ENCODE results near the gene NDUFB2.

Gene NDUFB2

DNA sequence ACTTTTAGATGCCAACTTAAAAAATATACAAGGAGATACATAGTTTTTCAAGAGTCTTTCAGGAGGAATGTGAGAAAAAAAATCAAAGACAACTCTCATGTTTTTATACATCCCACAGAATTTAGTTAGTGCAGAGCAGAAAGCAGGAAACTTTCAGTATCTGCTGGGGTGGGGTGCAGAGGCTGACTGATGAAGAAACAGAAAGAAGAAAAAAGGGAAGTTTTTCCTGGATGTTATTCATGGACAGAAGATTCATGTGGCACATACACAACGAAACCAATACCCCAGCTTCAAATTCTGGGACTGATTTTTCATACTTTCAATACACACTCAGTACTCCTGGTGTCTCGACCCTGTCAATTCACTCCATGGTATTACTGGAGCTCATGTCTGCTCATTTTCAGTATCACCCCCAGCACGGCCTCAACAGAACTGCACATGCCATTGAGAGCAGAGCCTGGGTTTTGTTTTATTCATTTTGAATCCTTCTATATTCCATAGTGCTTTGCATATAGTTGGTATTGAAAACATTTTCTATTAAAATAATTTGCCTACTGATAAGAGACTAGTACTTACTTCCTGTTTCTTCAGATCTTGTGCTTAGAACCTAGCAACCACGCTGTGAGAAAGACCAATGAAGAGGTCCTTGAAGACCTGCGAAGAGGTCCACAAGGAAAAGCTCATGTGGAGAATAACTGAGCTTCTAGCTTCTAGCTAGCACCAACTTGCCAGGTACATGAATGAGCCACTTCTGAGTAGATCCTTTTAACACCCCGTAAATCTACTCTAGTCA, 49.0 kb downstream of the NDUFB2 start:
- Histone ChIP-seq H3K36me3 (peaks cover 10% of the 10 kb centered on the region), H3K4me3 (ENCODE audit: low read depth, low read length) (no peak overlapping the region), H3K27me3 (ENCODE audit: insufficient read depth, low read depth, severe bottlenecking) (no peaks in the 10 kb centered on the region), H3K27ac (no peak overlapping the region), H3K9me3 (ENCODE audit: severe bottlenecking) (no peaks in the 10 kb centered on the region)
- no peak for DNase-seq
- TF ChIP-seq, protein P1, sequence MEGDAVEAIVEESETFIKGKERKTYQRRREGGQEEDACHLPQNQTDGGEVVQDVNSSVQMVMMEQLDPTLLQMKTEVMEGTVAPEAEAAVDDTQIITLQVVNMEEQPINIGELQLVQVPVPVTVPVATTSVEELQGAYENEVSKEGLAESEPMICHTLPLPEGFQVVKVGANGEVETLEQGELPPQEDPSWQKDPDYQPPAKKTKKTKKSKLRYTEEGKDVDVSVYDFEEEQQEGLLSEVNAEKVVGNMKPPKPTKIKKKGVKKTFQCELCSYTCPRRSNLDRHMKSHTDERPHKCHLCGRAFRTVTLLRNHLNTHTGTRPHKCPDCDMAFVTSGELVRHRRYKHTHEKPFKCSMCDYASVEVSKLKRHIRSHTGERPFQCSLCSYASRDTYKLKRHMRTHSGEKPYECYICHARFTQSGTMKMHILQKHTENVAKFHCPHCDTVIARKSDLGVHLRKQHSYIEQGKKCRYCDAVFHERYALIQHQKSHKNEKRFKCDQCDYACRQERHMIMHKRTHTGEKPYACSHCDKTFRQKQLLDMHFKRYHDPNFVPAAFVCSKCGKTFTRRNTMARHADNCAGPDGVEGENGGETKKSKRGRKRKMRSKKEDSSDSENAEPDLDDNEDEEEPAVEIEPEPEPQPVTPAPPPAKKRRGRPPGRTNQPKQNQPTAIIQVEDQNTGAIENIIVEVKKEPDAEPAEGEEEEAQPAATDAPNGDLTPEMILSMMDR (IDR thresholded peaks at IDR 0.05; ENCODE audit: low read depth, low read length), result no peak

DNA sequence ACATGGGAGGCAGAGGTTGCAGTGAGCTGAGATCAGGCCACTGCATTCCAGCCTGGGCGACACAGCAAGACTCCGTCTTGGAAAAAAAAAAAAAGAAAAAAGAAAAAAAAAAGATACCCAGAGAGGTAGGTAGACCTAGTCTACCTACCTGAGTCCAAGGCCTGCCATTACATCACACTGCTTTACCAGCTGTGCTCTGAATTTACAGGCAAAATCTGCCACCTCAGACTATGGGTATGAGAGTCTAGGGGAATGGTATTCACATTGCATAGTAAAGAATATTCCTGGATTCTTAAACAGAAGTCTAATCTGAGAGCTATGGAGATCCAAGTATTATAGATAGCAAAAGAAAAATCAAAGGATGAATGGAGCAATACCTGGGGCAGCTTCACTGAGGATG, 50.2 kb downstream of the NDUFB2 start:
- H3K4me3 ChIP-seq (ENCODE audit: low read depth, low read length), result no peak overlapping the region
- H3K36me3 ChIP-seq, result peaks cover 10% of the 10 kb centered on the region
- H3K9me3 ChIP-seq (ENCODE audit: severe bottlenecking), result no peaks in the 10 kb centered on the region
- no peak overlapping the region for H3K27ac ChIP-seq
- H3K27me3 ChIP-seq (ENCODE audit: insufficient read depth, low read depth, severe bottlenecking), result no peaks in the 10 kb centered on the region
- DNase-seq, result no peak
- TF ChIP-seq, protein P1 (IDR thresholded peaks at IDR 0.05; ENCODE audit: low read depth, low read length), result no peak

DNA sequence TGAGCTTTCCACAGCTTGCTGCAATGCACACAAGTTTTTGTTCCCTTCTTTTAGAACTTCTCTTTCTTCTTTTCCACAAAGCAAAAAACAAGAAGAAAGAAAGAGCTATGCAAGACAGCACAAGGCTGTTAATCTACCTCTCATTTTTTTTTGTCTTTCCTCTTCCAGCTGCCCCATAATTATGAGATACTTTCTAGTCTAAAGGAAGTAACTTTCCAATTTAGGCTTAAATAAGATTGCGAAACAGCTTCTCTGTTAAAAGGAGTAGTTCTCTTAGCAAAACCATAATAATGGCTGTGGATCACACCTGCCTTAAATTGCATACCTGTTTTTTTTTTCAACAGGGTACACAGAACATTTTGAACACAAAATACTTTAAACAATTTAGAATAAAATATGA, 56.0 kb downstream of the NDUFB2 start:
- TF ChIP-seq, protein P1 (IDR thresholded peaks at IDR 0.05; ENCODE audit: low read depth, low read length), result no peak
- DNase-seq, result no peak
- no peak overlapping the region for H3K27ac ChIP-seq
- no peaks in the 10 kb centered on the region for H3K27me3 ChIP-seq (ENCODE audit: insufficient read depth, low read depth, severe bottlenecking)
- H3K9me3 ChIP-seq (ENCODE audit: severe bottlenecking), result no peaks in the 10 kb centered on the region
- peaks cover 18% of the 10 kb centered on the region for H3K36me3 ChIP-seq
- no peak overlapping the region for H3K4me3 ChIP-seq (ENCODE audit: low read depth, low read length)

DNA sequence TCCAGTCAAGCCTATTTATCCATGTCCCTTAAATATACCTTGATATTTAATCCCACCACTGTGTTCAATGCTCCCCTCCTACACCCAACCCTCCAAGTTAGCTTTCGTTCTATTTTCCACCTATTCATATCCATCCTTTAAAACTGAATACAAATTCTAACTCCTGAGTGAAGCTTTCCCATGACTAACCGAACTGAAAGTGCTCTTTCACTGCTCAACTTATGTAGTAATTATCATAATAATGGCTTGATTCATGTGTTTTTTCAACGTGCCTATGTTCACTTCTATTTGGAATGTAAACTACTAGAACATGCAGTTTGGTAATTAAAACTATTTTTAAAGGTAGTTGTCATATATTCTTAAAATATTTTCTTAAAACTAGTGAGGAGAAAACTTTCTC, 58.0 kb downstream of the NDUFB2 start:
- H3K4me3 ChIP-seq (ENCODE audit: low read depth, low read length), result no peak overlapping the region
- H3K36me3 ChIP-seq, result peaks cover 10% of the 10 kb centered on the region
- TF ChIP-seq, protein P1 (IDR thresholded peaks at IDR 0.05; ENCODE audit: low read depth, low read length), result no peak
- no peaks in the 10 kb centered on the region for H3K27me3 ChIP-seq (ENCODE audit: insufficient read depth, low read depth, severe bottlenecking)
- H3K27ac ChIP-seq, result no peak overlapping the region
- no peak for DNase-seq
- H3K9me3 ChIP-seq (ENCODE audit: severe bottlenecking), result no peaks in the 10 kb centered on the region
